Lower lobe of right lung (tissue), 2 donors: ENCODE results near the gene TTLL12. TPM values are rescaled to one million over a fixed set of nuclear protein-coding genes. Genes with fewer than 3 reads are reported as not detected.
"Not testable (repeated sequence)": the region's sequence is repeated elsewhere in the genome, so short reads cannot be mapped to it uniquely, and the experiment has no call there.

Experiments
- ATAC-seq, 2 donors: fragments of 200-7000 bp; cut with Tn5 transposase; one replicate each; pipeline ENCODE4 v1.9.1; 2020 to 2022; ENCODE audit warnings: mild to moderate bottlenecking in 2 of 2, moderate library complexity in 2 of 2
- DNase-seq: peaks from one replicate; pipeline ENCODE4 v3.0.0-alpha.2; 2020
- H3K27ac ChIP-seq: fragments of 200-600 bp; one replicate; pipeline ENCODE4 v1.8.0; 2022
- H3K27me3 ChIP-seq: fragments of 200-600 bp; one replicate; pipeline ENCODE4 v1.8.0; 2022; ENCODE audit warnings: low read depth
- H3K36me3 ChIP-seq: fragments of 200-600 bp; one replicate; pipeline ENCODE4 v1.8.0; 2022; ENCODE audit warnings: mild to moderate bottlenecking
- H3K4me1 ChIP-seq: fragments of 200-600 bp; one replicate; pipeline ENCODE4 v1.8.0; 2022
- H3K4me3 ChIP-seq: fragments of 200-600 bp; one replicate; pipeline ENCODE4 v1.8.0; 2022; ENCODE audit warnings: mild to moderate bottlenecking
- H3K9me3 ChIP-seq: fragments of 200-600 bp; one replicate; pipeline ENCODE4 v1.8.0; 2022
- intact Hi-C: fragments of 100-400 bp; cut with DNase I; formaldehyde crosslinking; loops from one replicate; pipeline ENCODE4 v1.11.0; 2022
- total RNA-seq: library from RNA; stranded (reverse); fragmentation: NEBNext Ultra II Directional; extraction: Animal tissue kit (Norgen Biotek cat#: 25700); gene quantifications from one replicate; pipeline ENCODE4 v1.2.1, GENCODE V29; 2021
- TF ChIP-seq, protein P1 (sequence below): fragments of 200-600 bp; IDR thresholded peaks from one replicate; pipeline ENCODE4 v1.8.0; 2022; ENCODE audit warnings: antibody characterized with exemption, mild to moderate bottlenecking
- donor health status: DM: no; HTN: yes; CAD: no; lungs with severe emphysema.

The TTLL12 gene
- total RNA-seq, 1 donor from 2014 or later = 21.6 TPM

- Histone ChIP-seq H3K9me3 (no peaks in the 10 kb centered on the region), H3K4me3 (peak overlapping the region; percentile 97), H3K4me1 (peaks cover 47% of the 10 kb centered on the region), H3K36me3 (no peaks in the 10 kb centered on the region), H3K27me3 (no peaks in the 10 kb centered on the region), H3K27ac (peak overlapping the region; percentile 92)
- ATAC-seq = no peak
- DNase-seq = no peak
- intact Hi-C loops = no loop called here
- TF ChIP-seq, protein P1, sequence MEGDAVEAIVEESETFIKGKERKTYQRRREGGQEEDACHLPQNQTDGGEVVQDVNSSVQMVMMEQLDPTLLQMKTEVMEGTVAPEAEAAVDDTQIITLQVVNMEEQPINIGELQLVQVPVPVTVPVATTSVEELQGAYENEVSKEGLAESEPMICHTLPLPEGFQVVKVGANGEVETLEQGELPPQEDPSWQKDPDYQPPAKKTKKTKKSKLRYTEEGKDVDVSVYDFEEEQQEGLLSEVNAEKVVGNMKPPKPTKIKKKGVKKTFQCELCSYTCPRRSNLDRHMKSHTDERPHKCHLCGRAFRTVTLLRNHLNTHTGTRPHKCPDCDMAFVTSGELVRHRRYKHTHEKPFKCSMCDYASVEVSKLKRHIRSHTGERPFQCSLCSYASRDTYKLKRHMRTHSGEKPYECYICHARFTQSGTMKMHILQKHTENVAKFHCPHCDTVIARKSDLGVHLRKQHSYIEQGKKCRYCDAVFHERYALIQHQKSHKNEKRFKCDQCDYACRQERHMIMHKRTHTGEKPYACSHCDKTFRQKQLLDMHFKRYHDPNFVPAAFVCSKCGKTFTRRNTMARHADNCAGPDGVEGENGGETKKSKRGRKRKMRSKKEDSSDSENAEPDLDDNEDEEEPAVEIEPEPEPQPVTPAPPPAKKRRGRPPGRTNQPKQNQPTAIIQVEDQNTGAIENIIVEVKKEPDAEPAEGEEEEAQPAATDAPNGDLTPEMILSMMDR = no peak
Observed at GRCh38 chr22:43152003-43152356, 35.0 kb downstream of the TTLL12 start.

DNA sequence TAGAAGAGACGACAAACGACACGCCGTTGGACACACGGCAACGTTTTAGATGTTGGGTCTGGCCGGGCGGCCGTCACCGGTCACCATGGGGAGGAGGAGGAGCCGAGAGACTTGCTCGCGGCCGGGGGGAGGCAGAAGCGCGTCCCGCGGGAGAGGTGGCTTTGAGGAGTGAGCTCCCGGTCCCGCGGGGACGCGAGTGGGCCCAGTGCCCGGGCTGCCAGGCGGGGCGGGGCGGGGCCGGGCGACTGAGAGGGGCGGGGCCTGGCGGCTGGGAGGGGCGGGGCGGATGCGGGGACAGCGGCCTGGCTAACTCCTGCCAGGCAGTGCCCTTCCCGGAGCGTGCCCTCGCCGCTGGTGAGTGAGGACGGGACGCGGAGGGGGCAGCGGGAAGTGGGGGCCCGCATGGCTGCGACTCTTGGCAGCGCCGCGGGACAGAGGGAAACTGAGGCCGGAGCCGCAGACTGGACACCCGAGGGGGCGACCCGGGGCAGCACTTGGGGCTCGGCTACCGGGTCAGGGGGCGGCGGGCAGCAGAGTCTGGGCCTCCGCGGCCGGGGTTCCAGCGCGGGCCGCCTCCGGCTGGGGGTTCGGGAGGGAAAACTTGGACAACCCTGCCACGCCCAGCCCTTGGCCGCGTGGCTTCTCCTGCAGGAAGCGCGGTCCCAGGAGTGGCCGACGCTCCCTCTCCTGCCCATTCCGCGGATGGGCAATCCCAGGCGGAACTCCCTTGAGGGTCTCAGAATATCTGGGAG lies 35.5 kb downstream of the TTLL12 start, which contains the start of gene TSPO:
Gene TSPO, plus strand, starts transcription at position 309 of the 752 bp plus-strand sequence. CDS start 7,680 bp downstream, outside the sequence.
- intact Hi-C loops = no loop called here
- DNase-seq (peak; percentile 88), ATAC-seq (peak; percentile 91 to 92)
- H3K9me3 ChIP-seq = no peaks in the 10 kb centered on the region
- no peaks in the 10 kb centered on the region for H3K27me3 ChIP-seq
- TF ChIP-seq, protein P1 = no peak
- H3K4me3 ChIP-seq = peak within 1 kb of the TSS; percentile 97
- H3K4me1 ChIP-seq = peaks cover 47% of the 10 kb centered on the region
- no peaks in the 10 kb centered on the region for H3K36me3 ChIP-seq
- H3K27ac ChIP-seq = peak within 1 kb of the TSS; percentile 92

GRCh38 chr22:43150731-43151206 lies 36.2 kb downstream of the TTLL12 start:
- intact Hi-C loops = no loop called here
- ATAC-seq = no peak
- Histone ChIP-seq H3K9me3 (no peaks in the 10 kb centered on the region), H3K27ac (peak overlapping the region; percentile 92), H3K36me3 (no peaks in the 10 kb centered on the region), H3K27me3 (no peaks in the 10 kb centered on the region), H3K4me1 (peaks cover 44% of the 10 kb centered on the region), H3K4me3 (peak overlapping the region; percentile 97)
- TF ChIP-seq, protein P1 = no peak
- no peak for DNase-seq

GRCh38 chr22:43148581-43148980 lies 38.4 kb downstream of the TTLL12 start:
- peaks cover 32% of the 10 kb centered on the region for H3K4me1 ChIP-seq
- no peak for DNase-seq
- intact Hi-C loops = no loop called here
- no peak overlapping the region for H3K27ac ChIP-seq
- TF ChIP-seq, protein P1 = no peak
- ATAC-seq = no peak
- H3K9me3 ChIP-seq = no peaks in the 10 kb centered on the region
- no peaks in the 10 kb centered on the region for H3K36me3 ChIP-seq
- H3K27me3 ChIP-seq = no peaks in the 10 kb centered on the region
- H3K4me3 ChIP-seq = no peak overlapping the region

DNA sequence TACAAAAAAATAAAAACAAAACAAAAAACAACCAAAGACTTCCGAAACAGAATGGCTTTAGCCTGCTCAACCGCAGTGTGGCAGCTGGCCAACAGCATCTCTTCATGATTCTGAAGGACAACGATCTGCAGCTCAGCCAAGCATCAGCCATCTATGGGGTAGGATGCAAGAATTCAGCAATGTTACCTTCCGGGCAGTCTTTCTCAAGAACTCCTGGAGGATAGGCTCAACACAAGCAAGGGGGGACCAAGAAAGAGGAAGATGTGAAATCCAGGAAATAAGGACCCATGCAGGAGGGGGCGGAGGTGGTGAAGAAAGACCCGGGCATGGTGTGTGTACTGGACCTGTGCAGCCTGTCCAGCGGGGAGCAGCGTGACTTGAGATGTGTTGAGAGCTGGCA lies 39.1 kb downstream of the TTLL12 start:
- no peaks in the 10 kb centered on the region for H3K27me3 ChIP-seq
- DNase-seq (peak; percentile 74), ATAC-seq (no peak)
- H3K4me1 ChIP-seq = peaks cover 33% of the 10 kb centered on the region
- intact Hi-C loops = no loop called here
- TF ChIP-seq, protein P1 = no peak
- no peak overlapping the region for H3K27ac ChIP-seq
- H3K9me3 ChIP-seq = no peaks in the 10 kb centered on the region
- no peaks in the 10 kb centered on the region for H3K36me3 ChIP-seq
- H3K4me3 ChIP-seq = no peak overlapping the region

DNA sequence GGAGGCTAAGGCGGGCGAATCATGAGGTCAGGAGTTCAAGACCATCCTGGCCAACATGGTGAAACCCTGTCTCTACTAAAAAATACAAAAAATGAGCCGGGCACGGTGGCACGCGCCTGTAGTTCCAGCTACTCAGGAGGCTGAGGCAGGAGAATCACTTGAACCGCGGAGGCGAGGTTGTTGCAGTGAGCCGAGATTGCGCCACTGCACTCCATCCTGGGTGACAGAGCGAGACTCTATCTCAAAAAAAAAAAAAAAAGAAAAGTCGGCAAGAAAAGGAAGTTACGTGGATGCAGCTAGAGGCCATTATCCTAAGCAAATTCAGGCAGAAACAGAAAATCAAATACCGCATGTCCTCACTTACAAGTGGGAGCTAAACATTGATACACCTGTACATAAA lies 40.6 kb downstream of the TTLL12 start:
- H3K36me3 ChIP-seq, H3K9me3 ChIP-seq, ATAC-seq, H3K4me3 ChIP-seq, H3K27me3 ChIP-seq, intact Hi-C loops: not testable (repeated sequence)
- H3K4me1 ChIP-seq = peaks cover 38% of the 10 kb centered on the region
- peak overlapping the region; percentile 46 for H3K27ac ChIP-seq
- DNase-seq = peak; percentile 81

- not testable (repeated sequence) for H3K27ac ChIP-seq
Observed at GRCh38 chr22:43145371-43145770, 41.6 kb downstream of the TTLL12 start.

More at GRCh38 chr22:43145371-43145770, 41.6 kb downstream of the TTLL12 start:
- H3K27me3 ChIP-seq, H3K36me3 ChIP-seq, intact Hi-C loops, ATAC-seq, DNase-seq, H3K9me3 ChIP-seq, H3K4me3 ChIP-seq: not testable (repeated sequence)
- H3K4me1 ChIP-seq = peaks cover 36% of the 10 kb centered on the region
